IMR-90 (cell line): ENCODE measurements around the gene CLIC3. TPM values are rescaled to one million over a fixed set of nuclear protein-coding genes. Genes with fewer than 3 reads are reported as not detected.

Source experiments
- ATAC-seq: fragments of 200-7000 bp; cut with Tn5 transposase; 2 replicates; pipeline ENCODE4 v1.9.1; 2020; ENCODE audit warnings: low read depth, mild to moderate bottlenecking, moderate library complexity
- BruUV-seq: library from RNA; stranded (reverse); fragments of 400-500 nt; replicated peaks from 2 replicates; lab custom pipeline; 2021; lab: Mats Ljungman, UMichigan
- CTCF ChIA-PET: fragments of 300-600 bp; formaldehyde crosslinking; extraction: SDS; loops from one replicate; lab custom pipeline; 2021; ENCODE audit warnings: antibody characterized with exemption; lab: Yijun Ruan, JAX
- POLR2A ChIA-PET: fragments of 300-600 bp; sonication (Branson Sonifier 250); formaldehyde crosslinking; loops from one replicate; lab custom pipeline; 2022; ENCODE audit warnings: antibody characterized with exemption; ENCODE audit not compliant: unreplicated experiment; lab: Charles Lee
- DNase-seq: peaks from one replicate; pipeline ENCODE4 v3.0.0; 2013
- H2AFZ ChIP-seq: replicated peaks from 2 replicates; pipeline ENCODE3; 2013; ENCODE audit warnings: low read length, mild to moderate bottlenecking; ENCODE audit not compliant: poor library complexity
- H2AK5ac ChIP-seq: 2 replicates; pipeline ENCODE4 v1.6.1; 2013; ENCODE audit warnings: low read depth, low read length, inconsistent platforms
- H2AK9ac ChIP-seq: replicated peaks from 2 replicates; pipeline ENCODE3; 2013; ENCODE audit warnings: mild to moderate bottlenecking, low read depth, low read length, moderate library complexity; ENCODE audit not compliant: poor library complexity
- H2BK120ac ChIP-seq: 2 replicates; pipeline ENCODE4 v1.6.1; 2013; ENCODE audit warnings: low read depth, low read length, inconsistent platforms
- H2BK15ac ChIP-seq: 3 replicates; pipeline ENCODE4 v1.6.1; 2013; ENCODE audit warnings: low read depth, low read length, inconsistent platforms
- H2BK20ac ChIP-seq: 2 replicates; pipeline ENCODE4 v1.6.1; 2013; ENCODE audit warnings: low read depth, mild to moderate bottlenecking, inconsistent platforms, low read length, moderate library complexity
- H2BK5ac ChIP-seq: 2 replicates; pipeline ENCODE4 v1.6.1; 2013; ENCODE audit warnings: mild to moderate bottlenecking, low read depth, low read length, inconsistent platforms; ENCODE audit not compliant: poor library complexity, severe bottlenecking
- H3K14ac ChIP-seq: replicated peaks from 2 replicates; pipeline ENCODE4 v1.6.1; 2013; ENCODE audit warnings: low read depth, low read length, inconsistent platforms
- H3K18ac ChIP-seq: 2 replicates; pipeline ENCODE4 v1.6.1; 2013; ENCODE audit warnings: low read depth, low read length, control low read depth
- H3K23ac ChIP-seq: 2 replicates; pipeline ENCODE4 v1.6.1; 2013; ENCODE audit warnings: low read depth, low read length, inconsistent platforms
- H3K27ac ChIP-seq: 2 replicates; pipeline ENCODE4 v1.5.1; 2013; ENCODE audit warnings: mild to moderate bottlenecking, control low read depth, low read length; ENCODE audit not compliant: insufficient read depth
- H3K27me3 ChIP-seq: 2 replicates; pipeline ENCODE4 v1.6.1; 2013; ENCODE audit warnings: low read length; ENCODE audit not compliant: control insufficient read depth, insufficient read depth
- H3K36me3 ChIP-seq: 2 replicates; pipeline ENCODE4 v1.6.1; 2013; ENCODE audit warnings: low read length, mixed read lengths; ENCODE audit not compliant: control insufficient read depth, insufficient read depth
- H3K4ac ChIP-seq: 2 replicates; pipeline ENCODE4 v1.6.1; 2013; ENCODE audit warnings: low read depth, low read length, inconsistent platforms
- H3K4me1 ChIP-seq: 2 replicates; pipeline ENCODE4 v1.6.1; 2013; ENCODE audit warnings: low read length, mixed read lengths; ENCODE audit not compliant: control insufficient read depth, insufficient read depth
- H3K4me2 ChIP-seq: 2 replicates; pipeline ENCODE4 v1.6.1; 2013; ENCODE audit warnings: low read depth, mild to moderate bottlenecking, control low read depth, low read length, moderate library complexity
- H3K4me3 ChIP-seq: 2 replicates; pipeline ENCODE4 v1.5.1; 2013; ENCODE audit warnings: low read depth, mild to moderate bottlenecking, control low read depth, low read length, moderate library complexity; ENCODE audit not compliant: insufficient read depth
- H3K56ac ChIP-seq: 2 replicates; pipeline ENCODE4 v1.6.1; 2013; ENCODE audit warnings: low read length, inconsistent platforms; ENCODE audit not compliant: insufficient read depth; ENCODE audit errors: extremely low read depth
- H3K79me1 ChIP-seq, 2 experiments: 2 replicates each; pipeline ENCODE4 v1.6.1; 2013; ENCODE audit warnings: low read length in 2 of 2, inconsistent platforms in 1 of 2, low read depth in 1 of 2
- H3K9ac ChIP-seq: 2 replicates; pipeline ENCODE4 v1.6.1; 2013; ENCODE audit warnings: low read depth, low read length, control low read depth
- H3K9me1 ChIP-seq: 2 replicates; pipeline ENCODE4 v1.6.1; 2013; ENCODE audit warnings: low read length, inconsistent platforms; ENCODE audit not compliant: insufficient read depth
- H3K9me3 ChIP-seq: 2 replicates; pipeline ENCODE4 v1.6.1; 2013; ENCODE audit warnings: low read length; ENCODE audit not compliant: control insufficient read depth, insufficient read depth
- H4K20me1 ChIP-seq: 2 replicates; pipeline ENCODE4 v1.6.1; 2013; ENCODE audit warnings: low read length, inconsistent platforms; ENCODE audit not compliant: insufficient read depth
- H4K5ac ChIP-seq: 2 replicates; pipeline ENCODE4 v1.6.1; 2013; ENCODE audit warnings: mild to moderate bottlenecking, low read depth, low read length, control low read depth
- H4K8ac ChIP-seq, 2 experiments: 2 replicates each; pipeline ENCODE4 v1.6.1; 2013; ENCODE audit warnings: low read depth in 2 of 2, low read length in 2 of 2, control low read depth in 1 of 2, inconsistent platforms in 1 of 2
- H4K91ac ChIP-seq: 2 replicates; pipeline ENCODE4 v1.6.1; 2013; ENCODE audit warnings: low read depth, low read length, inconsistent platforms; ENCODE audit not compliant: insufficient read depth
- CEBPB ChIP-seq: IDR thresholded peaks from 2 replicates; pipeline ENCODE4 v1.6.1; 2012; ENCODE audit warnings: low read depth, low read length, improper control_type of control experiment
- CHD1 ChIP-seq: IDR thresholded peaks from 2 replicates; pipeline ENCODE4 v1.6.1; 2012; ENCODE audit warnings: low read depth, low read length, improper control_type of control experiment
- CTCF ChIP-seq: conservative IDR thresholded peaks from 2 replicates; pipeline ENCODE4 v1.5.1; 2012; ENCODE audit warnings: mild to moderate bottlenecking, low read depth, low read length, improper control_type of control experiment
- ELK1 ChIP-seq: fragments of 150-350 bp; IDR thresholded peaks from 2 replicates; pipeline ENCODE4 v1.6.1; 2016; ENCODE audit warnings: low read depth, mild to moderate bottlenecking, low read length, moderate library complexity, borderline replicate concordance
- FOS ChIP-seq: fragments of 150-350 bp; IDR thresholded peaks from 2 replicates; pipeline ENCODE4 v1.6.1; 2016; ENCODE audit warnings: low read depth, low read length
- MAFK ChIP-seq: IDR thresholded peaks from 2 replicates; pipeline ENCODE4 v1.6.1; 2012; ENCODE audit warnings: low read depth, low read length, improper control_type of control experiment
- MAZ ChIP-seq: IDR thresholded peaks from 2 replicates; pipeline ENCODE4 v1.6.1; 2012; ENCODE audit warnings: low read depth, mild to moderate bottlenecking, low read length, improper control_type of control experiment, moderate library complexity, borderline replicate concordance
- NFE2L2 ChIP-seq: fragments of 150-350 bp; IDR thresholded peaks from 2 replicates; pipeline ENCODE4 v1.6.1; 2016; ENCODE audit warnings: low read depth, mild to moderate bottlenecking, low read length
- POLR2A ChIP-seq: IDR thresholded peaks from 2 replicates; pipeline ENCODE4 v1.6.1; 2012; ENCODE audit warnings: mild to moderate bottlenecking, low read depth, low read length
- RAD21 ChIP-seq: IDR thresholded peaks from 2 replicates; pipeline ENCODE4 v1.6.1; 2012; ENCODE audit warnings: low read length, improper control_type of control experiment
- RCOR1 ChIP-seq: IDR thresholded peaks from 2 replicates; pipeline ENCODE4 v1.6.1; 2012; ENCODE audit warnings: mild to moderate bottlenecking, low read length, improper control_type of control experiment; ENCODE audit not compliant: insufficient replicate concordance
- SMC3 ChIP-seq: fragments of 150-350 bp; IDR thresholded peaks from 2 replicates; pipeline ENCODE4 v1.6.1; 2016; ENCODE audit warnings: low read depth, mild to moderate bottlenecking, antibody characterized with exemption, low read length, moderate library complexity
- WGBS, 2 experiments: methylation state at CpG; one replicate each; pipeline versions ENCODE4 v1.1.5 to v1.1.7; 2013; ENCODE audit warnings: missing lambda C conversion rate in 2 of 2; ENCODE audit not compliant: insufficient read length in 1 of 2; ENCODE audit errors: extremely low coverage in 2 of 2; 5-methylcytosine and 5-hydroxymethylcytosine counted together
- dilution Hi-C: fragments of 300-500 bp; cut with HindIII; formaldehyde crosslinking; loops from one replicate; pipeline ENCODE4 v1.14.3; 2018; ENCODE audit warnings: low sequenced_read_pairs; ENCODE audit not compliant: unreplicated experiment
- in situ Hi-C: fragments of 300-500 bp; cut with MboI; formaldehyde crosslinking; loops from 3 replicates; pipeline ENCODE4 v1.14.3; 2019; ENCODE audit warnings: low sequenced_read_pairs, inconsistent platforms, mixed read lengths
- intact Hi-C: fragments of 100-400 bp; cut with micrococcal nuclease; formaldehyde crosslinking; loops from 2 replicates; pipeline ENCODE4 v1.10.0; 2022
- polyA plus RNA-seq, 3 experiments: library from polyadenylated mRNA; depleted of rRNA; stranded (reverse); fragments of >200 nt; gene quantifications; 2 replicates each; pipeline ENCODE4 v1.2.3, GENCODE V29; 2012; ENCODE audit warnings: low replicate concordance in 1 of 3
- total RNA-seq: library from RNA; depleted of rRNA; stranded (reverse); fragments of >200 nt; gene quantifications from 2 replicates; pipeline ENCODE4 v1.2.3, GENCODE V29; 2012

Gene CLIC3
- total and polyA plus RNA-seq, 2 of the 4 experiments (the other 2 are of a cell fraction): 0.18 to 1.7 TPM

- Histone ChIP-seq H3K4me3 (no peak overlapping the region), H4K91ac (no peak overlapping the region), H2AK5ac (no peak overlapping the region), H2BK120ac (no peak overlapping the region), H3K23ac (no peak overlapping the region), H3K27me3 (peaks cover 2% of the 10 kb centered on the region; the same call in 1 of the 2 replicates), H2BK5ac (no peak overlapping the region), H3K4me1 (no peaks in the 10 kb centered on the region), H3K27ac (no peak overlapping the region), H3K4ac (no peak overlapping the region), H2BK15ac (no peak overlapping the region), H3K9me1 (no peaks in the 10 kb centered on the region), H2AFZ (peak overlapping the region; percentile 53), H3K18ac (no peak overlapping the region), H4K20me1 (no peaks in the 10 kb centered on the region; the same call in 1 of the 2 replicates), H3K9me3 (no peaks in the 10 kb centered on the region), H4K5ac (no peak overlapping the region), H3K14ac (no peak overlapping the region), H3K9ac (no peak overlapping the region), H2BK20ac (no peak overlapping the region), H3K79me1 (no peaks in the 10 kb centered on the region), H3K4me2 (no peak overlapping the region), H4K8ac (no peak overlapping the region), H3K36me3 (peaks cover 12% of the 10 kb centered on the region), H2AK9ac (peak overlapping the region; percentile 91), H3K56ac (no peak overlapping the region)
- DNase-seq: peak; percentile 77
- ChIA-PET POLR2A (no interaction called here), CTCF (interaction anchor here (0.6 to 3.1 kb wide), 8 partner anchors 12 to 248 kb away, joined by 3 to 27 read pairs (median 4); partner anchors contain the start of gene NPDC1)
- intact Hi-C loops (loop anchor here (1.0 kb wide), 3 partner anchors 87 to 248 kb away; no protein-coding TSS in a partner anchor), dilution Hi-C loops (no loop called here), in situ Hi-C loops (loop anchor here (10.0 kb wide), 1 partner anchor 250 kb away; no protein-coding TSS in a partner anchor)
- WGBS, 2 experiments: 10% methylated on average over 10 of the region's 24 CpGs; no CpG with 5 or more reads in 1 of the 2 experiments
- TF ChIP-seq CEBPB (no peak), RCOR1 (no peak), FOS (no peak), CTCF (peak; percentile 88), SMC3 (peak; percentile 80), MAZ (peak; percentile 41; the same call in 1 of the 2 replicates), NFE2L2 (no peak), MAFK (no peak), POLR2A (no peak), CHD1 (no peak), RAD21 (peak; percentile 87), ELK1 (no peak)
- BruUV-seq: no TSS peak
- peak; percentile 97 for ATAC-seq
Observed at GRCh38 chr9:137034709-137035506, 38.5 kb upstream of the CLIC3 start.
